ENCODE results near the gene EDN1. TPM values are rescaled to one million over a fixed set of nuclear protein-coding genes. Genes with fewer than 3 reads are reported as not detected.

Gene EDN1
- total RNA-seq, 2 donors from 2014 or later = 15.6 to 20.4 TPM

- no peaks in the 10 kb centered on the region for H3K4me1 ChIP-seq (replicated peaks)
- 97% methylated on average over 3 of the region's 3 CpGs for WGBS
- no peaks in the 10 kb centered on the region for H3K9me3 ChIP-seq
- DNase-seq (ENCODE audit: low spot score) = no peak
- intact Hi-C loops (cut with DNase I) = no loop called here
- H3K27me3 ChIP-seq (replicated peaks; ENCODE audit: insufficient read depth) = no peaks in the 10 kb centered on the region
- no peak overlapping the region for H3K4me3 ChIP-seq
- H3K36me3 ChIP-seq = no peaks in the 10 kb centered on the region
- TF ChIP-seq POLR2A (IDR thresholded peaks at IDR 0.05) (no peak), CTCF (IDR thresholded peaks at IDR 0.05) (no peak), POLR2AphosphoS5 (IDR thresholded peaks at IDR 0.05) (no peak)
- H3K27ac ChIP-seq = no peak overlapping the region
Measured at GRCh38 chr6:12258591-12259075, 31.5 kb upstream of the EDN1 start.

- 32% methylated on average over 2 of the region's 2 CpGs for WGBS
- no peak for DNase-seq (ENCODE audit: low spot score)
Measured at GRCh38 chr6:12260458-12261093, 29.6 kb upstream of the EDN1 start.

GRCh38 chr6:12261502-12261901, 28.7 kb upstream of the EDN1 start:
- intact Hi-C loops (cut with DNase I) = no loop called here
- Histone ChIP-seq H3K27ac (no peak overlapping the region), H3K4me1 (replicated peaks) (no peaks in the 10 kb centered on the region), H3K36me3 (no peaks in the 10 kb centered on the region), H3K4me3 (no peak overlapping the region), H3K27me3 (replicated peaks; ENCODE audit: insufficient read depth) (no peaks in the 10 kb centered on the region), H3K9me3 (no peaks in the 10 kb centered on the region)
- whole genome bisulfite sequencing = 75% methylated on average over 7 of the region's 7 CpGs
- TF ChIP-seq POLR2A (IDR thresholded peaks at IDR 0.05) = no peak
- TF ChIP-seq POLR2AphosphoS5 (IDR thresholded peaks at IDR 0.05) = no peak
- no peak for TF ChIP-seq CTCF (IDR thresholded peaks at IDR 0.05)
- DNase-seq (ENCODE audit: low spot score) = no peak

More at GRCh38 chr6:12260458-12261093, 29.6 kb upstream of the EDN1 start:
- Histone ChIP-seq H3K27ac (no peak overlapping the region), H3K4me1 (replicated peaks) (no peaks in the 10 kb centered on the region), H3K27me3 (replicated peaks; ENCODE audit: insufficient read depth) (no peaks in the 10 kb centered on the region), H3K36me3 (no peaks in the 10 kb centered on the region), H3K9me3 (no peaks in the 10 kb centered on the region), H3K4me3 (no peak overlapping the region)
- intact Hi-C loops (cut with DNase I) = no loop called here
- TF ChIP-seq POLR2AphosphoS5 (IDR thresholded peaks at IDR 0.05) (no peak), CTCF (IDR thresholded peaks at IDR 0.05) (no peak), POLR2A (IDR thresholded peaks at IDR 0.05) (no peak)

GRCh38 chr6:12262236-12263061, 27.7 kb upstream of the EDN1 start:
- WGBS = 69% methylated on average over 13 of the region's 13 CpGs
- H3K27ac ChIP-seq = no peak overlapping the region
- H3K9me3 ChIP-seq = no peaks in the 10 kb centered on the region
- H3K4me3 ChIP-seq = no peak overlapping the region
- no peaks in the 10 kb centered on the region for H3K27me3 ChIP-seq (replicated peaks; ENCODE audit: insufficient read depth)
- TF ChIP-seq POLR2AphosphoS5 (IDR thresholded peaks at IDR 0.05) (peak; percentile 24), POLR2A (IDR thresholded peaks at IDR 0.05) (no peak)
- intact Hi-C loops (cut with DNase I) = no loop called here
- H3K4me1 ChIP-seq (replicated peaks) = no peaks in the 10 kb centered on the region
- peak; percentile 28 for DNase-seq (ENCODE audit: low spot score)
- H3K36me3 ChIP-seq = no peaks in the 10 kb centered on the region

GRCh38 chr6:12263403-12263802, 26.8 kb upstream of the EDN1 start:
- no peak for TF ChIP-seq POLR2A (IDR thresholded peaks at IDR 0.05)
- no peak for TF ChIP-seq CTCF (IDR thresholded peaks at IDR 0.05)
- TF ChIP-seq POLR2AphosphoS5 (IDR thresholded peaks at IDR 0.05) = no peak
- intact Hi-C loops (cut with DNase I) = no loop called here
- no peak overlapping the region for H3K27ac ChIP-seq
- no peaks in the 10 kb centered on the region for H3K27me3 ChIP-seq (replicated peaks; ENCODE audit: insufficient read depth)
- no peaks in the 10 kb centered on the region for H3K36me3 ChIP-seq
- no peaks in the 10 kb centered on the region for H3K4me1 ChIP-seq (replicated peaks)
- no peak overlapping the region for H3K4me3 ChIP-seq
- DNase-seq (ENCODE audit: low spot score) = no peak
- 37% methylated on average over 2 of the region's 2 CpGs for WGBS
- H3K9me3 ChIP-seq = no peaks in the 10 kb centered on the region
